DMS153 (cell line): Measurements from ENCODE around the gene ATP6V1B1.
A peak's percentile ranks its signal among the peaks of the same experiment; 100 is the strongest.

Source experiments
- DNase-seq: peaks from one replicate; lab custom pipeline; 2025; lab: John Stamatoyannopoulos, UW

The ATP6V1B1 gene

GRCh38 chr2:70944111-70944690, 8.5 kb downstream of the ATP6V1B1 start:
- no peak for DNase-seq

GRCh38 chr2:70946832-70947442, 11.2 kb downstream of the ATP6V1B1 start:
- DNase-seq = peak; percentile 23

- DNase-seq = no peak
Observed at GRCh38 chr2:70947556-70948184, 12.0 kb downstream of the ATP6V1B1 start.

- DNase-seq = peak; percentile 3
Observed at GRCh38 chr2:70948337-70949003, 12.8 kb downstream of the ATP6V1B1 start.

GRCh38 chr2:70949086-70949485, 13.4 kb downstream of the ATP6V1B1 start:
- no peak for DNase-seq

GRCh38 chr2:70954886-70955285, 19.2 kb downstream of the ATP6V1B1 start:
- DNase-seq = no peak

GRCh38 chr2:70956141-70956540, 20.4 kb downstream of the ATP6V1B1 start:
- DNase-seq = no peak

GRCh38 chr2:70957798-70958197, 22.1 kb downstream of the ATP6V1B1 start:
- DNase-seq = no peak

- DNase-seq = no peak
Observed at GRCh38 chr2:70958759-70959158, 23.1 kb downstream of the ATP6V1B1 start.

- DNase-seq = no peak
Observed at GRCh38 chr2:70959271-70959761, 23.6 kb downstream of the ATP6V1B1 start.

- no peak for DNase-seq
Observed at GRCh38 chr2:70959851-70960832, 24.4 kb downstream of the ATP6V1B1 start.

GRCh38 chr2:70960833-70961647, 25.3 kb downstream of the ATP6V1B1 start:
- DNase-seq = no peak

- no peak for DNase-seq
Observed at GRCh38 chr2:70961648-70961994, 25.9 kb downstream of the ATP6V1B1 start.

- no peak for DNase-seq
Observed at GRCh38 chr2:70962211-70962884, 26.6 kb downstream of the ATP6V1B1 start.

GRCh38 chr2:70962885-70963878, 27.5 kb downstream of the ATP6V1B1 start:
- no peak for DNase-seq

- DNase-seq = no peak
Observed at GRCh38 chr2:70964133-70964532, 28.4 kb downstream of the ATP6V1B1 start.

- peak; percentile 13 for DNase-seq
Observed at GRCh38 chr2:70964596-70965386, 29.1 kb downstream of the ATP6V1B1 start.

- DNase-seq = no peak
Observed at GRCh38 chr2:70965506-70965905, 29.8 kb downstream of the ATP6V1B1 start.
